Karpas-422 (cell line): ENCODE results near the gene KCNQ1. TPM values are rescaled to one million over a fixed set of nuclear protein-coding genes. Genes with fewer than 3 reads are reported as not detected.

Experiments
- DNase-seq: peaks from one replicate; pipeline ENCODE4 v3.0.0-alpha.2; 2015
- H2AFZ ChIP-seq: fragments of 200-600 bp; sonication (generic); 2 replicates; pipeline ENCODE4 v1.6.1; 2014; ENCODE audit warnings: antibody characterized with exemption, low read length, mixed read lengths
- H3K27ac ChIP-seq: fragments of 200-600 bp; sonication (generic); 2 replicates; pipeline ENCODE4 v1.5.1; 2014; ENCODE audit warnings: mild to moderate bottlenecking, low read length, moderate library complexity
- H3K27me3 ChIP-seq: fragments of 200-600 bp; sonication (generic); 2 replicates; pipeline ENCODE4 v1.6.1; 2014; ENCODE audit warnings: low read length, mixed read lengths
- H3K36me3 ChIP-seq: fragments of 200-600 bp; sonication (generic); 2 replicates; pipeline ENCODE4 v1.6.1; 2014; ENCODE audit warnings: low read length, mixed read lengths; ENCODE audit not compliant: insufficient read depth
- H3K4me1 ChIP-seq: fragments of 200-600 bp; sonication (generic); 2 replicates; pipeline ENCODE4 v1.6.1; 2014; ENCODE audit warnings: mild to moderate bottlenecking, low read length, mixed read lengths
- H3K4me2 ChIP-seq: fragments of 200-600 bp; sonication (generic); 2 replicates; pipeline ENCODE4 v1.6.1; 2014; ENCODE audit warnings: low read length, low read depth, mild to moderate bottlenecking; ENCODE audit not compliant: poor library complexity, severe bottlenecking
- H3K4me3 ChIP-seq: fragments of 200-600 bp; sonication (generic); 2 replicates; pipeline ENCODE4 v1.5.1; 2014; ENCODE audit warnings: mild to moderate bottlenecking, antibody characterized with exemption, low read length, mixed read lengths
- H3K79me2 ChIP-seq: fragments of 200-600 bp; sonication (generic); 2 replicates; pipeline ENCODE4 v1.6.1; 2014; ENCODE audit warnings: mild to moderate bottlenecking, low read length, mixed read lengths
- H3K9ac ChIP-seq: fragments of 200-600 bp; sonication (generic); 2 replicates; pipeline ENCODE4 v1.6.0; 2014; ENCODE audit warnings: low read length
- H3K9me2 ChIP-seq: fragments of 200-600 bp; sonication (generic), shearing (Covaris generic); replicated peaks from 2 replicates; pipeline ENCODE4 v1.6.0; 2014; ENCODE audit warnings: mild to moderate bottlenecking, low read length, moderate library complexity; ENCODE audit not compliant: insufficient read depth
- H3K9me3 ChIP-seq: fragments of 300-700, 200-600 bp; sonication (generic); 2 replicates; pipeline ENCODE4 v1.6.1; 2014; ENCODE audit warnings: low read length, mixed read lengths
- H4K20me1 ChIP-seq: fragments of 200-600 bp; sonication (generic); 2 replicates; pipeline ENCODE4 v1.6.1; 2014; ENCODE audit warnings: mild to moderate bottlenecking, antibody characterized with exemption, low read length, low read depth; ENCODE audit not compliant: insufficient read depth
- total RNA-seq: library from RNA; depleted of rRNA; stranded (reverse); fragments of >200 nt; shearing (Covaris generic); gene quantifications from 2 replicates; pipeline ENCODE4 v1.2.3, GENCODE V29; 2014; ENCODE audit warnings: low replicate concordance

Gene KCNQ1
- total RNA-seq, 1 experiment from 2014 or later, result not detected

DNA sequence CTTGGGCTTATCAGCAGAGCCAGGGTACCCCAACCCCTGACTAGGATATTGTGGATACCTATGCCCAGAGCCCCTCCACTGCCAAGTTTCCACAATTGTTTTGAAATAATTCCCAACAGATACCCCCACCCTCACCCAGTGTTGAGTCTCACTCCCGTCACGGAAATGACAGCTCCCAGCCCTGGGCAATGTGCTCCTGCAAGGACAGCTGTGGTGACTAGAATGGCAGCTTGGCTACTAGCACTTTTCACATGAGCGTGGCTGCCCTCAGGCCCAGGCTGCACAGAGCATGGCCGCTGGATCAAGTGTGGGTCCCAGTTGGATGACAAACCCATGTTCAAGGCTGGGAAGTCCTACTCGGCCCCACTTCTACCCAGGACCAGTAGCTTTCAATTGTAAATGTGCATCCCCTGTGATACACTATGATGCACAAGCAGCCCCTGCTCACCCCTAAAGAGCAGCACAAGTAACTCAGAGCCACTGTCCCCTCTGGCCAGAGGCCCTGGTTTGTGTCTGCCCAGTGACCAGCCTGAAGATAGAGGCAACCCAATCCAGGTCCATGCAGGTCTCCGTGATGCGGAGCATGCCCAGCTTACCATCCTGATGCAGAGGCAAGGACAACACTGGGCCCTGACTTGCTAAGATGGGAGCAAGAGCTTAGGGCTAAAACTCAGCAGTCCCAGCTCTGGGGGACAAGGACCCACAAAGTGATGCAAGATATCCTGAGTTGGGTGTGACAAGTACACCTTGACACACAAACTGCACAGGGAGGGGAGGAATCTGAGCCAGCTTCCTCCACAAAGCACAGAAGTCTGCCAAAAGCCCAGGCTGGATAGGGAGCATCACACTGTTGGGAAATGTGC, 241.8 kb downstream of the KCNQ1 start:
- Histone ChIP-seq H4K20me1 (peaks cover 41% of the 10 kb centered on the region; the same call in 1 of the 2 replicates), H3K4me1 (peaks cover 65% of the 10 kb centered on the region), H3K4me2 (no peak overlapping the region), H3K27me3 (no peaks in the 10 kb centered on the region), H3K9me3 (no peaks in the 10 kb centered on the region), H3K27ac (no peak overlapping the region), H3K79me2 (peaks cover 71% of the 10 kb centered on the region), H2AFZ (no peak overlapping the region), H3K36me3 (no peaks in the 10 kb centered on the region), H3K4me3 (no peak overlapping the region), H3K9me2 (no peaks in the 10 kb centered on the region), H3K9ac (no peak overlapping the region)
- no peak for DNase-seq

DNA sequence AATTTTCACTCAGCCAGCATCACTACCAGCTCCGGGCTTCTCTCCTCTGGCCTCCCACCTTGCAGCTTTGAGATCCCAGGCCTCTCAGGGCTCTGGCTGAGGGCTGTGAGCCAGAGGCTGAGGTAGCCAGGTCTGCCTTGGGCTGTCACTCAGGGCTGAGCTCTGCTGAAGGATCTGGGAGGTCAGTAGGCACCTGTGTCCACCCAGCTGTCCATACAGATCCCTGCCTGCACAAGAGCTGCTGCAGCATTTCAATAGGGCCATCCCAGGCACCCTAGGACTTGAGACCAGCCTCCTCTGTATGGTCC, 242.4 kb downstream of the KCNQ1 start:
- Histone ChIP-seq H2AFZ (no peak overlapping the region), H3K36me3 (no peaks in the 10 kb centered on the region), H3K9me2 (no peaks in the 10 kb centered on the region), H3K79me2 (peaks cover 71% of the 10 kb centered on the region), H3K4me3 (no peak overlapping the region), H3K9me3 (no peaks in the 10 kb centered on the region), H3K4me1 (peaks cover 65% of the 10 kb centered on the region), H3K4me2 (no peak overlapping the region), H3K27ac (no peak overlapping the region), H4K20me1 (peaks cover 47% of the 10 kb centered on the region; the same call in 1 of the 2 replicates), H3K27me3 (no peaks in the 10 kb centered on the region), H3K9ac (no peak overlapping the region)
- no peak for DNase-seq

GRCh38 chr11:2687782-2688191, 243.0 kb downstream of the KCNQ1 start:
- no peak overlapping the region for H3K4me3 ChIP-seq
- no peaks in the 10 kb centered on the region for H3K9me3 ChIP-seq
- no peak overlapping the region for H3K9ac ChIP-seq
- H3K36me3 ChIP-seq, result no peaks in the 10 kb centered on the region
- H3K4me2 ChIP-seq, result no peak overlapping the region
- peaks cover 48% of the 10 kb centered on the region; the same call in 1 of the 2 replicates for H4K20me1 ChIP-seq
- no peak for DNase-seq
- H3K27me3 ChIP-seq, result no peaks in the 10 kb centered on the region
- H3K27ac ChIP-seq, result no peak overlapping the region
- no peak overlapping the region for H2AFZ ChIP-seq
- peaks cover 71% of the 10 kb centered on the region for H3K79me2 ChIP-seq
- H3K4me1 ChIP-seq, result peaks cover 65% of the 10 kb centered on the region
- no peaks in the 10 kb centered on the region for H3K9me2 ChIP-seq

GRCh38 chr11:2688381-2689231, 243.8 kb downstream of the KCNQ1 start:
- Histone ChIP-seq H2AFZ (no peak overlapping the region), H3K27me3 (no peaks in the 10 kb centered on the region), H3K36me3 (no peaks in the 10 kb centered on the region), H3K4me1 (peaks cover 64% of the 10 kb centered on the region), H3K9me3 (no peaks in the 10 kb centered on the region), H3K27ac (peak overlapping the region; percentile 53; the same call in 1 of the 2 replicates), H3K4me2 (no peak overlapping the region), H3K9ac (no peak overlapping the region), H4K20me1 (peaks cover 50% of the 10 kb centered on the region; the same call in 1 of the 2 replicates), H3K79me2 (peaks cover 75% of the 10 kb centered on the region), H3K9me2 (no peaks in the 10 kb centered on the region), H3K4me3 (no peak overlapping the region)
- DNase-seq, result no peak

DNA sequence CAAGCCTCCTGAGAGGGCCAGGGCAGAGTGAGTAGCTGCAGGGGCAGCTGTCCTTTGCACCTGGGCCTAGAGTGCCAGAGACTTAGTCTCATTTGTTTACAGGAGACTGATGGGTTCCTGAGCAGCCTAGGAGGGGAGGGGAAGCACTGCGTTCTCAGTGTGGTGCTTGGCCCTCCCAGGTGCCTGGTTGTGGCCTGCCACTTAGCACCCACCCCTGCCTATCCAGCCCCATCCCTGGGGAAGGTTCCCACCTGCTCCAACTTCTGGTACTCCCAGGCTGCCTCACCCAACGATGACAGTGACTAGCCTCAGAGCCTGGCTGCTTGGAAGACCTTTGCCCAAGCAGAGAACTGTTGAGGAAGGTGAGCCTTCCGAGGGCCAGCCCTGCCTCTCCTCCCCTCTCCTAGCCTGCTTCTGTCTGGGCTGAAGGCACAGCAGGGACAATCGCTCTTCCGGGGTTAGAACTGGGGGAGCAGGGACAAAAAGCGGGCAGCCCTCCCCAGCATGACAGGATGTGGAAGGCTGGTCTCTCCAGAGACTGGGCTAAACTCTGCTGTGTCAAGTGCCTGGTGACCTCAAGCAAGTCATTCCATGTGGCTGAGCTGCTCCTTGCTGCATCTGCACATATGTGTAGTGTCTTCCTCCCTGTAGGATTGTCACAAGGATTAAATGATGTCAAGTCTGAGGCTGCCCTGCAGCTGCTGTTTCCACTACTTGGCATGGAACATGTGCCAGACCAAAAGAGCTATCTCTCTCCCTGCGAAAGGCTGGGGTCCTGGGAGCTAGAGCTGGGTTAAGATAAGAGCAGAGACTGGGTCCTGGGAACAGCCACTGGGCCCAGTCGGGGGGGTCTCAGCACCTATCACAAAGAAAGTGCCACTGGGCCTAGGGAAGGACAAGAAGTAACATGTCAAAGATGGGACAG, 245.1 kb downstream of the KCNQ1 start:
- Histone ChIP-seq H3K36me3 (no peaks in the 10 kb centered on the region), H3K27ac (peak overlapping the region; percentile 53), H2AFZ (no peak overlapping the region), H3K9ac (no peak overlapping the region), H3K4me2 (peak overlapping the region; percentile 32), H3K4me1 (peaks cover 66% of the 10 kb centered on the region), H4K20me1 (peaks cover 54% of the 10 kb centered on the region; the same call in 1 of the 2 replicates), H3K9me2 (no peaks in the 10 kb centered on the region), H3K27me3 (no peaks in the 10 kb centered on the region), H3K79me2 (peaks cover 81% of the 10 kb centered on the region), H3K4me3 (no peak overlapping the region), H3K9me3 (no peaks in the 10 kb centered on the region)
- peak; percentile 64 for DNase-seq

- peaks cover 54% of the 10 kb centered on the region; the same call in 1 of the 2 replicates for H4K20me1 ChIP-seq
These were observed 246.0 kb downstream of the KCNQ1 start for GRCh38 chr11:2690596-2691354.

DNA sequence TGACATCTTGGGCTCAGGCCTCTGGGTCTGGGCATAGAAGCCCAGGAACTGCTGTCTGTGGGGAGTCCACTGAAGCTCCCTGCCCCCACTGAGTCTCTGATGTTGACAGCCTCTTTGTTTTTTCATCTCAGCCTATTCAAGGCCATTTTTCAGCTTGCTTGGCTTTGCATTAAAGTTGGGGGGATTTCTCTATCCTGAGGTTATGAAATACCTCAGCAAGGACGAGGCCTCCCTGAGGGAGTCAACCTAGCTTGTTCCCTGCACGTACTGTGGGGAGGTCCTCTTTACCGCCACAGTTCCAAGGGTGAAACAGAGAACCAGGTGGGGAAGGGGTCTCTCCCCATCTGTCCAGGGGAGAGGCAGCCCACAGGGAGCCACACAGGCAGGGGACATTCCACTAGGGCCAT, 246.6 kb downstream of the KCNQ1 start:
- Histone ChIP-seq H2AFZ (no peak overlapping the region), H3K4me1 (peaks cover 78% of the 10 kb centered on the region), H3K36me3 (no peaks in the 10 kb centered on the region), H3K79me2 (peaks cover 89% of the 10 kb centered on the region), H3K27me3 (no peaks in the 10 kb centered on the region), H4K20me1 (peaks cover 57% of the 10 kb centered on the region), H3K9me3 (no peaks in the 10 kb centered on the region), H3K4me3 (no peak overlapping the region), H3K27ac (no peak overlapping the region), H3K9ac (no peak overlapping the region), H3K9me2 (no peaks in the 10 kb centered on the region), H3K4me2 (no peak overlapping the region)
- no peak for DNase-seq

More at GRCh38 chr11:2690596-2691354, 246.0 kb downstream of the KCNQ1 start:
- no peaks in the 10 kb centered on the region for H3K36me3 ChIP-seq
- no peak overlapping the region for H3K27ac ChIP-seq
- no peaks in the 10 kb centered on the region for H3K9me2 ChIP-seq
- no peak for DNase-seq
- no peaks in the 10 kb centered on the region for H3K27me3 ChIP-seq
- peaks cover 83% of the 10 kb centered on the region for H3K79me2 ChIP-seq
- H3K9me3 ChIP-seq, result no peaks in the 10 kb centered on the region
- no peak overlapping the region for H2AFZ ChIP-seq
- H3K4me1 ChIP-seq, result peaks cover 73% of the 10 kb centered on the region
- no peak overlapping the region for H3K9ac ChIP-seq
- H3K4me2 ChIP-seq, result no peak overlapping the region
- no peak overlapping the region for H3K4me3 ChIP-seq
